ENCODE results near the gene ASAP3. TPM values are rescaled to one million over a fixed set of nuclear protein-coding genes. Genes with fewer than 3 reads are reported as not detected.

The ASAP3 gene
- polyA plus RNA-seq, 3 donors = 33.8 to 36.1 (median 34.8) TPM

GRCh38 chr1:23417570-23417969 is 66.4 kb downstream of the ASAP3 start:
- no peak for DNase-seq (ENCODE audit: extremely low read depth in 1 of 11, low read depth in 9 of 11, low spot score in 4 of 11)

GRCh38 chr1:23416964-23417363 is 67.0 kb downstream of the ASAP3 start:
- DNase-seq (ENCODE audit: extremely low read depth in 1 of 11, low read depth in 9 of 11, low spot score in 4 of 11) = no peak

GRCh38 chr1:23408797-23409290 is 75.1 kb downstream of the ASAP3 start:
- DNase-seq (ENCODE audit: extremely low read depth in 1 of 11, low read depth in 9 of 11, low spot score in 4 of 11) = no peak

GRCh38 chr1:23407016-23407630 is 76.9 kb downstream of the ASAP3 start:
- no peak for DNase-seq (ENCODE audit: extremely low read depth in 1 of 11, low read depth in 9 of 11, low spot score in 4 of 11)

- no peak for DNase-seq (ENCODE audit: extremely low read depth in 1 of 11, low read depth in 9 of 11, low spot score in 4 of 11)
Observed at GRCh38 chr1:23405946-23406345, 78.0 kb downstream of the ASAP3 start.

- DNase-seq (ENCODE audit: extremely low read depth in 1 of 11, low read depth in 9 of 11, low spot score in 4 of 11) = peak in 9 of 11 donors; percentile 54 to 85 (median 72)
Observed at GRCh38 chr1:23403735-23404486, 80.1 kb downstream of the ASAP3 start.

- DNase-seq (ENCODE audit: extremely low read depth in 1 of 11, low read depth in 9 of 11, low spot score in 4 of 11) = no peak
Observed at GRCh38 chr1:23403355-23403734, 80.6 kb downstream of the ASAP3 start.

- no peak for DNase-seq (ENCODE audit: extremely low read depth in 1 of 11, low read depth in 9 of 11, low spot score in 4 of 11)
Observed at GRCh38 chr1:23403038-23403336, 81.0 kb downstream of the ASAP3 start.

GRCh38 chr1:23402286-23403037 is 81.5 kb downstream of the ASAP3 start:
- no peak for DNase-seq (ENCODE audit: extremely low read depth in 1 of 11, low read depth in 9 of 11, low spot score in 4 of 11)

GRCh38 chr1:23401313-23401712 is 82.7 kb downstream of the ASAP3 start:
- no peak for DNase-seq (ENCODE audit: extremely low read depth in 1 of 11, low read depth in 9 of 11, low spot score in 4 of 11)

- no peak for DNase-seq (ENCODE audit: extremely low read depth in 1 of 11, low read depth in 9 of 11, low spot score in 4 of 11)
Observed at GRCh38 chr1:23400324-23401114, 83.5 kb downstream of the ASAP3 start.

- DNase-seq (ENCODE audit: extremely low read depth in 1 of 11, low read depth in 9 of 11, low spot score in 4 of 11) = no peak
Observed at GRCh38 chr1:23399229-23399628, 84.8 kb downstream of the ASAP3 start.

- no peak for DNase-seq (ENCODE audit: extremely low read depth in 1 of 11, low read depth in 9 of 11, low spot score in 4 of 11)
Observed at GRCh38 chr1:23397908-23398307, 86.1 kb downstream of the ASAP3 start.

- no peak for DNase-seq (ENCODE audit: extremely low read depth in 1 of 11, low read depth in 9 of 11, low spot score in 4 of 11)
Observed at GRCh38 chr1:23396380-23396779, 87.6 kb downstream of the ASAP3 start.

- no peak for DNase-seq (ENCODE audit: extremely low read depth in 1 of 11, low read depth in 9 of 11, low spot score in 4 of 11)
Observed at GRCh38 chr1:23395849-23396248, 88.1 kb downstream of the ASAP3 start.

- no peak for DNase-seq (ENCODE audit: extremely low read depth in 1 of 11, low read depth in 9 of 11, low spot score in 4 of 11)
Observed at GRCh38 chr1:23395154-23395724, 88.7 kb downstream of the ASAP3 start.

- no peak for DNase-seq (ENCODE audit: extremely low read depth in 1 of 11, low read depth in 9 of 11, low spot score in 4 of 11)
Observed at GRCh38 chr1:23394684-23395083, 89.3 kb downstream of the ASAP3 start.

- DNase-seq (ENCODE audit: extremely low read depth in 1 of 11, low read depth in 9 of 11, low spot score in 4 of 11) = no peak
Observed at GRCh38 chr1:23394181-23394580, 89.8 kb downstream of the ASAP3 start.

GRCh38 chr1:23393706-23394105 is 90.3 kb downstream of the ASAP3 start:
- DNase-seq (ENCODE audit: extremely low read depth in 1 of 11, low read depth in 9 of 11, low spot score in 4 of 11) = no peak
